NCI-H187 treated with DMSO at 0.1 percent for 48 hours (cell line): ENCODE measurements around the gene SNX22.

Experiments
- DNase-seq: peaks from one replicate; lab custom pipeline; 2025; lab: John Stamatoyannopoulos, UW

The SNX22 gene

GRCh38 chr15:64134345-64134829 is 17.1 kb upstream of the SNX22 start:
- no peak for DNase-seq

- no peak for DNase-seq
Observed at GRCh38 chr15:64136347-64136746, 15.2 kb upstream of the SNX22 start.

- no peak for DNase-seq
Observed at GRCh38 chr15:64137226-64137833, 14.2 kb upstream of the SNX22 start.

- no peak for DNase-seq
Observed at GRCh38 chr15:64138331-64138941, 13.1 kb upstream of the SNX22 start.

DNA sequence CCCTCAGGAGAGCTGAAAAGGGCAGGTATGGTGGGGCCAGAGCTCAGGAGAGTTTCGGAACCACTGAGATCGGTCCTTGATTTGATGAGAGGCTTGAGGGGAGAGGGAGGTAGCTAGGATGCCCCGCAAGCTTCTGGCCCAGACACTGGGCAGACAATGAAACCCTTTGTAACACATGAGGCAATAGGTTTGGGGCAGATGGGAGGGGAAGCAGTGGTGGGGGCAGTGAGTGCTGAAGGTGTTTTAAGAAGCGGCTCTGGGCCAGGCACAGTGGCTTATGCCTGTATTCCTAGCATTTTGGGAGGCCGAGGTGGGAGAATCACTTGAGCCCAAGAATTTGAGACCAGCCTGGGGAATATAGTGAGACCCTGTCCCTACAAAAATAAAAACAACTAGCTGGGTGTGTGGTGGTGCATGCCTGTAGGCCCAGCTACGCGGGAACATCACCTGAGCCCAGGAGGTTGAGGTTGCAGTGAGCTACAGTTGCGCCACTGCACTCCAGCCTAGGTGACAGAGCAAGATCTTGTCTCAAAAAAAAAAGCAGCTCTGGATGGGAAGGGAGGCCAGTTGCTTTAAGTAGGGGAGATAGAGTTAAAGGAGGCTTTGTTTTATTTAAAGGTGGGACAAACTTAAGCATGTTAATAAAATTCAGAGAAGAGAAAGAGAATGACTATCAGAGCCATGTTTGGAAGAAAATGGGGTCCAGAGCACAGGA is 9.6 kb upstream of the SNX22 start:
- DNase-seq: no peak

DNA sequence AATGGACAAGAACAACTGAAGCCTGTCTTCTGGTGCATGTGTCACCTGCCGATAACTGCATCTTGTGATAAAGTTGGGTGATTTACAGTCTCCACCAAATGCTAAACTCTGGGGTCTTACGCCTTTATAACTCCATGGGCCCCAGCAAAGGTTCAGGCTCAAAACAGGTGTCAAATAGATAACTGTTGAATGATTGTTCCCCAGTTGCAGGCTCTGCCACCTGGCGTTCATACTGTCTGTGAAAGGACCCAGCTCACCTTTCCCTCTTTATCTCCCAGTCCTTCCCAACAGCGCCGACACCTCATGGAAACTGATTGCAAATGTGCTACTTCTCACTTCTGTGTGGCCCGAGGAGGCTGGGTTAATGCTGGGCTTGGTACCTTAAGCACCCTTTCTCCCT is 8.3 kb upstream of the SNX22 start:
- no peak for DNase-seq

GRCh38 chr15:64144192-64144564 is 7.4 kb upstream of the SNX22 start:
- no peak for DNase-seq

GRCh38 chr15:64144565-64145281 is 6.8 kb upstream of the SNX22 start:
- DNase-seq: no peak

GRCh38 chr15:64146041-64146440 is 5.5 kb upstream of the SNX22 start:
- no peak for DNase-seq

DNA sequence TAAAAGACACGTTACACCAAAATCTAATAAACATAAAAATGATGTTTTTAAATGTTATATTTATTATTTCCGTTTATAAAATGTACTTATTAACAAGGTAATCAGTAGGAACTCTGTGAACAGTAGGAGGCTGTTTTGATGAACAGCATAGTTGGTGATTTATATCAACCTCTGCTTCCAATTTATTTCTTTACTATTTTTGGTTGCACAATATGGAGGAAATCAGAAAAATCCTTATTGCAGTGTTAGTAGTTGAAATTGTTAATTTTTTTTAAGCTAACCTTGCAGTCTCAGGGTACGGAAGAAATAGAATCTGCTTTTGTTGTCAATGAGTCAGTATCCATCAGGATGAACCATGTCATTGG is 5.0 kb upstream of the SNX22 start:
- no peak for DNase-seq

GRCh38 chr15:64146885-64147681 is 4.4 kb upstream of the SNX22 start:
- DNase-seq: no peak

DNA sequence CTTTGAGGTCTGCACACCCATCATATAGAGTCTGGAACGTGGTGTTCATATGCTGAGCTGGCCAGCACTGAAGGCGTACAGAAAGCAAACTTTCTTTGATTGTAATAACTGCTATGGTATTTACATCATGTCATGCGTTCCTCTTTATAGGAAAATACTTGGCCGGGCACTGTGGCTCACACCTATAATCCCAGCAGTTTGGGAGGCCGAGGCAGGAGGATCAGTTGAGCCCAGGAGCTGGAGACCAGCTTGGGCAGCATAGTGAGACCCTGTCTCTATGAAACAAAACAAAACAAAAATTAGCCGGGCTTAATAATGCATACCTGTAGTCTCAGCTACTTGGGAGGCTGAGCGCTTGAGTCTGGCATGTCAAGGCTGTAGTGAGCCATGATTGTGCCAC is 3.4 kb upstream of the SNX22 start:
- no peak for DNase-seq

- DNase-seq: no peak
Observed at GRCh38 chr15:64148581-64148980, 3.0 kb upstream of the SNX22 start.

GRCh38 chr15:64149424-64149823 is 2.1 kb upstream of the SNX22 start:
- no peak for DNase-seq

DNA sequence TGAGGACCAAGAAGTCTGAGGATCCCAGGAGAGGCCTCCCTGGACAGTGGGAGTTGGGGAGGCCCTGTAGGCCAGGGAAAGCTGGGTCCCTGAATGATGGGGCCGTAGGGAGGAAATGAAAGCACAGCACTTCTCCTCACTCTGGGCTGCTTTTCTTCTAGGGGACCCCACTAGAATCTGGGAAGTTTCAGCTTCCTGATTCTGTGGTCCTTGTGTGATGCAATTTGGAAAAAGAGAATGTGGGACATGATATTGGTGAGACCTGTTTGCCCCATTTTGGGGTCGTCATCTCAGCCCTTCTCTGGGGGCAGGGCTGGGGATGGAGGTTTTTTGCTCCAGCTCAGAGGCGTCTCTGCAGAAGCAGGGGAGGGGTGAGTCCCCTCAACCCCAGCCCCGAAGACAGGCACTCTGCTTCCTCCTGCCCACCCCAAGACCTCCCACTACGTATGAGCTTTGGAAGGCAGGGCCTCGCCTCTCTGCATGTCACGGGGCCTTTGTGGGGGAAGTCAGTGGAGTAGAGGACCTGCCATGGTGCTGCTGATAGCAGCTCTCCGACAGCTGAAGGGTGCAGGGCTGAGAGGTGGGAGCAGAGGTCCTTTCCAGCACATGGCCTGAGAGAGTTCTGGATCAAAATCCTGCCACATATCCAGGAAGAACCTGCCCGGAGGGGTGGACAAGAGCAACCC is 1.5 kb upstream of the SNX22 start:
- no peak for DNase-seq

DNA sequence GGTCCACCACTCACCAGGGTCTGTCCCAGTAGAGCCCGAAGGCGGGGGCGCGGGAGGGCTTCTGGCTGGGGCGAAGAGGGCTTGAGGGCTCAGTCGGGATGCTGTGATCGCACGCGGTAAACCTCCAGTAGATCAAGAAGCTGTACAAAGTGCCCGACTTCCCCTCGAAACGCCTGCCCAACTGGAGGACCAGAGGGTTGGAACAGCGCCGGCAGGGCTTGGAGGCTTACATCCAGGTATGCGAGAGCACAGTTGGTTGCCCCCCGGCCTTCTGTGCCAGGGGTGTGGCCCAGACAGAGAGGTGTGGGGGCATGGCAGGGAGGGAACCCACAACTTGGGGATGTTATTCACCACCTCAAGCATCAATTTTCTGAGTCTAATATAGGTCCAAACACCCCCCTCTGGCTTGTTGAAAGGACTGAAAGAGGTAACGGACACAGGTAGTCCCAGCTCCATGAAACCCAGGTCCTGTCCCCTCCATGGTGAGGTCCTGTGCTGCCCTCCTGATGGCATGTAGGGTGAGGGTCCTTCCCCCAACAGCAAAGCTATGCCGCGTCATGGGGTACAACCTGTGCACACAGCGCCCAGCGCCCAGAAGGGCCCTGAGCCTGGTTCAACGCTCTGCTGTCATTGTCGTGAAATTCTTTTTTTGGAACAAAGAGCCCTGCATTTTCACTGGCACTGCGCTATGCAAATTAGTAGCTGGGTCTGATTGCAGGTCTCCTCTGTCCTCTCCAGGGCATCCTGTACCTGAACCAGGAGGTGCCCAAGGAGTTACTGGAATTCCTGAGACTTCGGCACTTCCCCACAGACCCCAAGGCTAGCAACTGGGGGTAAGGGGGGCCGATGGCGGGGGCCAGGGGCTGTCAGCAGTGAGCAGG is 1.2 kb downstream of the SNX22 start:
- DNase-seq: no peak

DNA sequence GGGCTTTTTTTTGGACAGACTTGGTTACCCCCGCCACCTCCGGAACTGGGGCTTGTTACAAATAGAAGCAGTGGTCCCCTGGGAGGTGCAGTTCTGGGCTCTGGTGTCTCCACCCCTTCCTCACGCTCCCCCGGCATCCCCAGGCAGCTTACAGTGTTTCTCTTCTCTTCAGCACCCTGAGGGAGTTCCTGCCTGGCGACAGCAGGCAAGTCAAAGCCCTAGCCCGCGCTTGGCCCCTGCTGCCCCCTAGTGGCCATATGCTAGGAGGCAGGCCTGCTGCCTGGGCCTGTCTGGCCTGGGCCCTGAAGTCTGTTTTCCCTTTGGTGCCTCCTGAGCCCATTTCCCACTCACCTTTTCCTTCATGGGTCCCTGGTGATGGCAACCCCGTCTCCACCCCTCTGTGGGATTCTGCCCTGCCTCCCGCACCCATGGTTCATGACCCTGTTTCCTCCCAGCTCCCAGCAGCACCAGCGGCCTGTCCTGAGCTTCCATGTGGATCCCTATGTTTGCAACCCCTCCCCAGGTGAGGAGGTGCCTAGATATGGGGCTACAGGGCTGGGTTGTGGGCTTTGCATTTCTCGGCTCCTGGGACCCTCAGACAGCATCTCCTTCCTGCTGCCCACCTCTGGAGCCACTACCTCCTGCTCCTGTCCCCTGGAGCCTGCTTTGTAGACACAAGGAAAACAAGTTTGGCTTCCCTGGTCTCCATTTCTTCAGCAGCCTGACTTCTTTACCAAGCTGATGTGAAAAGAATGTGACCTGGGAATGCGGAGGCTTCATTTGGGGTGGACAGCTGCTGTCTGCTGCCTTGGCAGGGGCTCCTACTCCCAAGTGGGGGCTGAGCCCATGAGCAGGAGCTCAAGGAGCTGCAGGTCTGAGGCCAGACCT is 2.2 kb downstream of the SNX22 start:
- peak; percentile 14 for DNase-seq

DNA sequence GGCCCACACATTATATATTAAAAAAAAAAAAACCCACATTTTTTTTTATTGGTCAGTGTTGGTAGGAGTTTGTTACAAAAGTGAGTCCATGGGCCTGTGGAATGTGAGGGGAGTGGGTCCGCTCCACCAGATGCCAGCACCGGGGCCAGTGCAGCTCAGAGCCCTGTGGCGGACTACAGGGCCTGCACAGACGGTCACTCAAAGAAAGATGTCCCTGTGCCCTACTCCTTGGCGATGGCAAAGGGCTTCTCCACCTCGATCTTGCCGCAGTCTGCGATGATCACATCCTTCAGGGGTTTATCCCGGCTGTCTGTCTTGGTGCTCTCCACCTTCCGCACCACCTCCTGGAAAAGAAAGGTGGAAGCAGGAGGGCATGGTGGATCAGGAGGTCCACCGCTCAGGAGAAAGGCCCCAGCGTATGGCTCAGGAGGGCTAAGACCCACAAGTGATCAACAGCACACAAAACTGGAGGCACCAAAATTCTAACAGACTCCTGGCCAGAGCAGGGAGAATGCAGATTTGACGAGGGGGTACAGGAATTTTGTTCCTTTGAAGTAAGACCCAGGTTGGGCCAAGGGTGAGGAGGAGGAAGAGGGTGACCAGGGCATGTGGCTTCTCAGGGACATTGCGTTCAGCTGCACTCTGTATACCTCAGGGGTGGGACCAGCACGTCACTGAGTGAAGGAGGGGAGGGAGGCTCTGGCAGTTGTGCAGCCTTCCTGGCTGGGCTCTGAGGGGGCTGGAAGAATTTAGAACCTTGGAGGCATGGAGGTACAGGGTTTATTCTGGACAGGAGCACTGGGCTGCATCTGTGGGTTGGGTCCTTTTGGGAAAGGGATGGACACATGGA is 4.5 kb downstream of the SNX22 start:
- DNase-seq: no peak
